Subcutaneous adipose tissue (tissue), 4 donors: ENCODE data around the gene INO80B. TPM values are rescaled to one million over a fixed set of nuclear protein-coding genes. Genes with fewer than 3 reads are reported as not detected.

Experiments used
- total RNA-seq, 4 donors: library from RNA; depleted of rRNA; stranded (reverse); fragments of >200 nt; gene quantifications; one replicate each; pipeline ENCODE4 v1.1.0, GENCODE V29; 2016
- TF ChIP-seq, protein P1 (sequence below): fragments of 450-650 bp; IDR thresholded peaks from one replicate; pipeline ENCODE4 v1.5.1; 2016; ENCODE audit warnings: low read depth, mild to moderate bottlenecking, control low read depth, antibody characterized with exemption, moderate library complexity

The INO80B gene
- total RNA-seq, 4 donors from 2014 or later, result 0.65 to 29.4 (median 12.4) TPM

DNA sequence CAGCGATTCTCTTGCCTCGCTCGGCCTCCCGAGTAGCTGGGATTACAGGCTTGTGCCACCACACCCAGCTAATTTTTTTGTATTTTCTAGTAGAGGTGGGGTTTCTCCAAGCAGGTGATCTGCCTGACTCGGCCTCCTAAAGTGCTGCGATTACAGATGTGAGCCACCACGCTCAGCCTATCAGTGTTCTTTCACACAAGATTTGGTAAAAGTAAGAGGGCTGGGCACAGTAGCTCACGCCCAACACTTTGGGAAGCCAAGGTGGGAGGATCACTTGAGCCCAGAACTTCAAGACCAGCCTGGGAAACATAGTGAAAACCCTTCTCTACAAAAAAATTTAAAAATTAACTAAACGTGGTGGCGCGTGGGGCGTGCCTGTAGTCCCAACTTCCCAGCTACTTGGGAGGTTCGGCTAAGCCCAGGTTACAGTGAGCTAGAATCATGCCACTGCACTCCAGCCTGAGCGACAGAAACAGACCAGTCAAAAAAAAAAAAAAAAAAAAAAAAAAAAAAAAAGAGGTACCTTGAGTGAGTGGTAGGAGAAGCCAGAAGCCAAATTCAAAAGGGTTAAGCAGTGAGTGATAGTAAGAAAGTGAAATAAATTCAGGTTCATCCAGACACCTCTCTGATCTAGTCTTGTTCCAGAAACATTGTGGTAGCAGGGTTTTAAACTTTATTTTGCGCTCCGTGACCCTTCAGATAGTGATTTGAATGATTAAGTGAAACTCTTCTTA is 16.6 kb downstream of the INO80B start:
- TF ChIP-seq, protein P1, sequence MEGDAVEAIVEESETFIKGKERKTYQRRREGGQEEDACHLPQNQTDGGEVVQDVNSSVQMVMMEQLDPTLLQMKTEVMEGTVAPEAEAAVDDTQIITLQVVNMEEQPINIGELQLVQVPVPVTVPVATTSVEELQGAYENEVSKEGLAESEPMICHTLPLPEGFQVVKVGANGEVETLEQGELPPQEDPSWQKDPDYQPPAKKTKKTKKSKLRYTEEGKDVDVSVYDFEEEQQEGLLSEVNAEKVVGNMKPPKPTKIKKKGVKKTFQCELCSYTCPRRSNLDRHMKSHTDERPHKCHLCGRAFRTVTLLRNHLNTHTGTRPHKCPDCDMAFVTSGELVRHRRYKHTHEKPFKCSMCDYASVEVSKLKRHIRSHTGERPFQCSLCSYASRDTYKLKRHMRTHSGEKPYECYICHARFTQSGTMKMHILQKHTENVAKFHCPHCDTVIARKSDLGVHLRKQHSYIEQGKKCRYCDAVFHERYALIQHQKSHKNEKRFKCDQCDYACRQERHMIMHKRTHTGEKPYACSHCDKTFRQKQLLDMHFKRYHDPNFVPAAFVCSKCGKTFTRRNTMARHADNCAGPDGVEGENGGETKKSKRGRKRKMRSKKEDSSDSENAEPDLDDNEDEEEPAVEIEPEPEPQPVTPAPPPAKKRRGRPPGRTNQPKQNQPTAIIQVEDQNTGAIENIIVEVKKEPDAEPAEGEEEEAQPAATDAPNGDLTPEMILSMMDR, result no peak

DNA sequence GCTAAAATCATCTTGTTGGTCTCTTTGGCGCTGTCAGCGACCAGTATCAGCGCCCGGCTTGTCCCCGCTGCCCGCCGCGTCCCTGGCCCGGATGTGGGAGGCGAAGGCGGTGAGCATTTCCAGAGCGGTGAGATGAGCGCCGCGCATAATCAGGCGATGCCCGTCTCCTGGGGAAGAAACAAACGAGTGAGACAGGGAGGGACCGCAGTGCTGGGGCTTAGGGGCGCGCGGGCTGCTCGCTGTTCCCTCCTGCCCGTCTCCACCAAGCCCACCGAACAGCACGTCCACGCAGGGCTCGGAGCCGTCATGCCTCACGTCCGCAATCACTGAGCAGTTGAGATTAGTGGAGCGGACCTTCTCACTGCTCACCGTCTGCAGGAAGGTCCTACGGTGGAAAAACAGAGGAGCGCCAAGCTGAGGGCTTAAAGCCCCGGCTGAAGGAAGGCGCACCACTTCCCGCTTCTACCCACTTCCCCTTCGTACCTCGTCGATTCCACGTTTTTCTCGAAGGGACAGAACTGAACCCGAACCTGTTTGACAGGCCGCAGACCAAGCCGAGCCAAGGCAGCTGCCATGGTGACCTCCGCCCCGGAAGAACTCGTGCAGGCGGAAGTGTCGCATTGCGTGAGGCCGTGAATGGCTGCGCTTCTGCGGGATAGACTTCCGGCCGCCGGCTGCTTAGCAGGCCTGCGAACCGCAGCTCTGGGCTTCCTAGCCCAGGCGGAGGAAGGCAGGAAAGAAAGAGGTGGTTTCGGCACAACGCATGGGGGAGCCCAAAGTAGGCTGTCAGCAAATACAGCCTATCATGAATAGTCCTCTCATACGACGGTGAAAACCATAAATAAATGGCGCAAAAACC is 17.4 kb downstream of the INO80B start, which contains the start of gene MRPL53:
Gene MRPL53 (minus strand): TSS at position 595 of the 859 bp plus-strand sequence. CDS start 20 bp downstream, at position 575.
- TF ChIP-seq, protein P1, result no peak

DNA sequence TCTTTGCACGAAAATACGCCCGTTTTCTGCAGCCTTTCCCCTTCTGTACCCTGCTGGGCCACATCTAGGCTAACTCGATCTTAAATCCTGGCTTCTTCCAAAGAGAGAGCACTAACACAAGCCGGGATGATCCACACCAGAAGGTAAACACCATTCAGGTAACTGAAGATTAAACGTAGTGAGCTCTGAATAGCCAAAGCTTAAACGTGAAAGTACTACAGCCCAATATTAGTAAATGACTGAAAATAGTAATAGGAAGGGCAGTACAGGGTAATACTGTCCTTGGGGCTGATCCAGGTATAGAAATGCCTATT is 18.0 kb downstream of the INO80B start:
- TF ChIP-seq, protein P1, result no peak

DNA sequence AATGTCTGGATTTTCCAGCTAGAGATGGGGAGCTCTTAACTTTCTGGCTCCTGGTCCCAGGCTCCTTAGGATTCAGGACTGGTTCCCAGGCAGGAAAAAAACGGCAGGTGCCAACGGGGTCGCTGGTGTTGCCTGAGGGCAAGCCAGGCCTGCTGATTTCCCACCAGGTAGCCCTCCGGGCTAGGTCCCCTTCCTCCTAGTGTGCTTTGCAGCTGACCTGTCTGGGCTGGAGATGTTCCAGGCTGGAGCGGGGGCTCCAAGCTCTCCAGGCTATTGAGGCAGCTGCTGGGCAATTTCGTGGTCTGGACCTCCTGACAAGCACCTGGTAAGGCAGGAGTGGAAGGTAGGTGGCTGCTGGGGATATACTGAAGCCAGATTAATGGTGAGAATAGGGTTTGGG is 19.6 kb downstream of the INO80B start:
- TF ChIP-seq, protein P1, result no peak

DNA sequence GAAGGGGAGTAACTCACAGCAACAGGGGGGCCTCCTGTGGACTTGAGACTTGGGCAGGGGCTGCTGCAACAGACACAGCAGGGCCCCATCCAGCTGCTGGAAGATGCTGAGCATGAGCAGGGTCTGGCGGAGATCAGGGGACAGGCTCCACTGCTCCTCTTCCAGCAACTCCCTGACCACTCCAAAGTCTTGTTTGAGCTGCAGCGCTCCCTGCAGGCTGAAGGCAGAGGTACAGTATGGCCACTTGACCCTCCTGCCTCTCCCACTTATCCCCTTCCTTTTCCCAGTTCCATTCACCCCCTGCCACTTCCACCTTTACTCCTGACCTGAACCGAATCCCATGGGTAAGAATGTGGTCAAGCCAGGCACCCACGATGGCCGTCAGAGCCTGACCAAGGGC is 20.0 kb downstream of the INO80B start:
- TF ChIP-seq, protein P1, result no peak

DNA sequence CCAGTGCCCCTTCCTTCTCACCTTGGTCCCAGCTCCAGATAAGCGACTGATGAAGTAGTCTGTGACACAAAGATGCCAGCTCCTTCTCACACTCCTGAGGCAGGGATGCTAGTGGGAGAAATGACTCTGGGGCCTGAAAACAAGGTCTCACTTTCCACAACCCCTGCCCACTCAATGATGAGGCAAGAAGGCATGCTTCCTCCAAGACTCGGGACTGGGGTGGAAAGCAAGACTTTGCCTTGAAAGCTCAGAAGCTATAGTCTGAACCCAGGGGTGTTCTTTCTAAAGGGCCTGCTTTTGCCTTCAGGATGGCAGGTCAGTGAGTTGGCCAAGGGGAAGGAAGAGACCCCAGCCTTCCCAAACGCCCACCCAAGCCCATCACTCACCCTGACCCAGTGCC is 26.5 kb downstream of the INO80B start:
- TF ChIP-seq, protein P1, result no peak
